DLD1 (cell line): Measurements from ENCODE around the gene SLC22A4.

Source experiments
- in situ Hi-C: cut with HindIII; loops from 2 replicates; pipeline ENCODE4 v1.10.0; 2017; ENCODE audit warnings: low sequenced_read_pairs

SLC22A4 gene

GRCh38 chr5:132273631-132274030 lies 20.6 kb upstream of the SLC22A4 start:
- in situ Hi-C loops, result no loop called here

DNA sequence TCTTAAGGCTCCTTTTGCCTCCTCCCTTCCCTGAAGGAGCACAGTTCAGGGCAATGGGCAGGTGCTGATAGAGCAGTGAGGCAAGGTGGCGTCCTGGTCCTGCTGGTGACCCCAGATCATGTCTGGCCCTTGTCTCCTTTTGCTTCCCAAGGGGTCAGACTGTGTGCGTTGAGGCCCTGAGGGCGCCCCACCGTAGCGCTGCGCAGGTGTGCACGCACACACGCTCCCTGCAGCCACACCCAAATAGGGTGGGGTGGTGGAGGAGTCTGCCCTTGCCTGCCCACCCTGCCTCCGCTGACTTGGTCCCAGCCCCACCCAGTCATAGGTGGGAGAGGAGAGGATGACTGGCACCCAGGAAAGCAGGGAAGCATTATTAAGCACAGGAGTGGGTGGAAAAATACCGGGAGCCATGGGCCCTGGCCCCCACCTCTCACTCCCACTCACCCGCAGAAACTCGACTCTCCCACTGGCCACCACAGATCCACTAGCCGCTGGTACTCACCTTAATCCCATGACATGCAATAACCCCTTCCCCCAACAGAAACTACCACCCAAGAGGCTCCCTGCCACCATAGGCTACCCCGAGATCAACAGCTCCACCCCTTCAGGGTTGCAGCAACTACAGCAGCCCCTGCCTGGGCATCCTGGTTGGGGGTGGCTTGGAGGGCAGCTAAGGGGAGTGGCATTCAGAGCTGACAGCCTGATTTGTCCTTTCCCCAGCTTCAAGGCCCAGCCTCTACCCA lies 20.0 kb upstream of the SLC22A4 start:
- in situ Hi-C loops, result no loop called here

DNA sequence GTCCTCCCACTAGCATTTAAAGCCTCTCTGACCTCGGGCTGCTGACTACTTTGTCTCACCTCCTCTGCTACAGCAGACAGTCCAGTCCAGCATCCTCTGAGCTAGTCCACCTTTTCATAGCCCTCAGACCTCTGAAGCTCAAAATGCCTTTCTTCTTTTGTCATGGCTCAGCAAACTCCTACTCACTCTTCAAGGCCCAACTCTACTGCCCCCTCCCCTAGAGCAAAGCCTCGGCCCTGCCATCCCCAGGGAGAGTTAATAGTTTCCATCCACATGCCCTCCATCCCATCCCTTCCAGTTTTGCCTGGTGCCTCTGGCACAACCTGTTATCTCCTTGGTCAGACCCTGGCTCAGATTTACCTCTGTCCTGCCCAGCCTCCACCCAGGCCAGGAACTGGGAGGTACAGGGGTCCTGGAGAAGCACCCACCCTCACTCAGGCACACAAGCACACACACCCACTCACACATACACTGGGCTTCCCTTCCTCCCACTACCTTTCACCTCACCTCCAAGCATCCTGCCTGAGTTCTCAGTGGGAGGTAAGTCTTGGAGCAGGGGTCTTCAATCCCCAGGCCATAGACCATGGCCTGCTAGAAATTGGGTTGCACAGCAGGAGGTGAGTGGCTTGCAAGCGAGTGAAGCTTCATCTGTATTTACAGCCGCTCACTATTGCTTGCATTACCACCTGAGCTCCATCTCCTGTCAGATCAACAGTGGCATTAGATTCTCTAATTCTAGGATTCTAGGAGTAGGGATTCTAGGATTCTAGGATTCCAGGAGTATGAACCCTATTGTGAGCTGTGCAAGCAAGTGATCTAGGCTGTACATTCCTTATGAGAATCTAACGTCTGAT lies 18.6 kb upstream of the SLC22A4 start:
- in situ Hi-C loops, result no loop called here

GRCh38 chr5:132277256-132277655 lies 16.9 kb upstream of the SLC22A4 start:
- in situ Hi-C loops, result no loop called here

- in situ Hi-C loops, result no loop called here
Measured at GRCh38 chr5:132277971-132278853, 16.0 kb upstream of the SLC22A4 start.

GRCh38 chr5:132279801-132280200 lies 14.4 kb upstream of the SLC22A4 start:
- in situ Hi-C loops, result no loop called here

DNA sequence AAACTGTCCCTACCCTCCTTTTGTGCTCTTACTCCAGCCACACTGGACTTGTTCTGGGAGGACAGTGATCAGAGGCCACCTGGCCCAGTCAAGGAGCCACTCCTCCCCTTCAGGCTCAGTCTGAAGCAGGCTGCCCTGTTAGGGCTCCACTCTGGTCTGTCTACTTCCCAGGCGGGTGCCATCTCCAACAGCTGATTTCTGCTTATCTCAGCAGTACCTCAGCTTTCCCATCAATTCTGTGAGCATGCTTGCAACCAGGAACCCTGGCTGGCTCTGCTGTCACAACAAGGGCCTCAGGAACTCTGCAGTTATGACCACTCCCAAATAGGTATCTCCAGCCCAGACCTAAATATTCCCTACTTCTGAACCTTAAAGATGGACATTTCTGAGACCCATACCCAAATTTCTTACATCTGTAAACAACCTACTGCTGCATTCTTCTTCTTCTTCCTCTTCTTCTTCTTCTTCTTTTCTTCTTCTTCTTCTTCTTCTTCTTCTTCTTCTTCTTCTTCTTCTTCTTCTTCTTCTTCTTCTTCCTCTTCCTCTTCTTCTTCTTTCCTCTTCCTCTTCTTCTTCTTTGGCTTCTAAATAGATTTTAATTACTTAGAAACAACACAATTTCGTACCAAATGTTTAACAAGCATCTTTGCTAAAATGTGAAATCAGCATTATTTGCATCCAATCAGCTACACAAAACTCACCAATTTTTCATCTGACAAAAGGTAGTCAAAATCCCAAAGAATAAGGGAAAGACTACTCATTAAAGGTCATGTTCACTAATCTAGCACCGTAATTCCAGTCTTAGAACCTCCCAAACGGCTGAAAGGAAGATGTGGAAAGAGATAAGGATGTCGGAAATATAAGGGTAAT lies 13.6 kb upstream of the SLC22A4 start:
- in situ Hi-C loops, result no loop called here

DNA sequence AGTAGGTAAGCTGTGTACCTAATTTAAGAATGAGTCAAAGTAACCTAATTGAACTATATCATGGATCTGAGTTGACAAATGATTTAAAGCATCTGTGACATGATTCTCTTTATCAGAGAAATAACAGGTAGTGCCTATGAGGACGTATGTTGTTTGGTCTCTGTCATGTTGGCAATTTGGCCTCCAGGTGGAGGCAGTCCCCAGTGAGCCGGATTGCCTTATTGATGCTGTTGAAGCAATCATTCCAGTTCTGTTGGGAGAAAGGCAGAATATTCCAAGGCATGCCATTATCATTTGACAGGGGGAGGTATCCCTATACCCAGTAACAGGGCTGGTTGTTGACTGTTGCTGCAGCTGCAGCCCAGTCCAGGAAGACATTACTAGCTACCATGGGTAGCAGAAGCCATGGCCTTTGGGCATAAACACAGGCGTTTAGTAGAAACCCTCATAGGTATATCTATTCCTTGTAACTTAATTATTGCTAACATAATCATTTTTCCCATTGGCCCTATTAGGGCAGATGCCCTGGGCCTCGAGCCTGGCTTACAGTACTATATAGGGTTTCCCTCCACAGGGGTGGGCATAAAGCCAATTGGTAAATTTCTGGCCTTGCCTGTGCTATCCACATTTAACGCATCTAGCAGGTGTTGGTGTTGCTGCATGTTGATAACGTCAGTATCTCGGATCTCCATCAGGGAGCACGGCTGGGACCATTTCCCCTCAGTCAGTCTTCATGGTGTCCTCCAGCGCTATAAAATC lies 12.2 kb upstream of the SLC22A4 start:
- in situ Hi-C loops, result no loop called here

- in situ Hi-C loops, result no loop called here
Measured at GRCh38 chr5:132283423-132284043, 10.7 kb upstream of the SLC22A4 start.

DNA sequence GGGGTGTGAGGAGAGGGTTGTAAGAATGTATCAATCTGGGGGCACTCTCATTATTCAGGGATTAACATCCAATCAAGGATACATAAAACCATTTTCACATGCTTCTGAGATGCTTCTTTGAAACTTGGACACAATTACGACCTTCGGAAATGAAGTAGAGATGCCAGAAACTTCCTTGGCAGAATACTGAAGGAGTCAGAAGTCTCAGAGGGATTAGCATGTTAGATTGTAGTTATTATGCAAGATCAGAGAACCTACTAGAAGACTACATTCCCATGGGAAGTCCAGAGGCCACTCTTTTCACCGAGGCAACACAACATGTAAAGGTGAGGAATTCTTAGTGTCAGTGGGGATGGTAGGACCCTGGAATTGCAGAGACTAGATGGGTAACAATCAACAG lies 5.1 kb upstream of the SLC22A4 start:
- in situ Hi-C loops, result no loop called here

DNA sequence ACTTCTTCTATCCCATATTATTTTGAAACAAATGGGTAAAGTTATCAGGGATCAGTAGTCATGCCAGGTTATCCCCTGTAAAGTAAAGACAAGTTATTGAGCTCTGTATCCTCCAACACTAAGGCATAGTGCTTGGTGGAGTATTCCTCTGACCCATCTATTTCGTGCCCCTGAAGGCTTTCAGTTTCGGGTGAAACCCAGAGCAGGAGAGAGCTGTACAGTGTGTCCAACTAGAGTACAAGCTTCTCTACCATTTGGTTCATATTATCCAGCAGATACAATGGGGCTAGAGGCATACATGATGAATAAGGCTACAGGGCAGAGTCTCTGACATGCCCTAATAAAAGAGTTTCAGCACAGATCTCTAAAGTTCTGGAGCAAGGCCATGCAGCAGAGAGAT lies 3.2 kb upstream of the SLC22A4 start:
- in situ Hi-C loops, result no loop called here

DNA sequence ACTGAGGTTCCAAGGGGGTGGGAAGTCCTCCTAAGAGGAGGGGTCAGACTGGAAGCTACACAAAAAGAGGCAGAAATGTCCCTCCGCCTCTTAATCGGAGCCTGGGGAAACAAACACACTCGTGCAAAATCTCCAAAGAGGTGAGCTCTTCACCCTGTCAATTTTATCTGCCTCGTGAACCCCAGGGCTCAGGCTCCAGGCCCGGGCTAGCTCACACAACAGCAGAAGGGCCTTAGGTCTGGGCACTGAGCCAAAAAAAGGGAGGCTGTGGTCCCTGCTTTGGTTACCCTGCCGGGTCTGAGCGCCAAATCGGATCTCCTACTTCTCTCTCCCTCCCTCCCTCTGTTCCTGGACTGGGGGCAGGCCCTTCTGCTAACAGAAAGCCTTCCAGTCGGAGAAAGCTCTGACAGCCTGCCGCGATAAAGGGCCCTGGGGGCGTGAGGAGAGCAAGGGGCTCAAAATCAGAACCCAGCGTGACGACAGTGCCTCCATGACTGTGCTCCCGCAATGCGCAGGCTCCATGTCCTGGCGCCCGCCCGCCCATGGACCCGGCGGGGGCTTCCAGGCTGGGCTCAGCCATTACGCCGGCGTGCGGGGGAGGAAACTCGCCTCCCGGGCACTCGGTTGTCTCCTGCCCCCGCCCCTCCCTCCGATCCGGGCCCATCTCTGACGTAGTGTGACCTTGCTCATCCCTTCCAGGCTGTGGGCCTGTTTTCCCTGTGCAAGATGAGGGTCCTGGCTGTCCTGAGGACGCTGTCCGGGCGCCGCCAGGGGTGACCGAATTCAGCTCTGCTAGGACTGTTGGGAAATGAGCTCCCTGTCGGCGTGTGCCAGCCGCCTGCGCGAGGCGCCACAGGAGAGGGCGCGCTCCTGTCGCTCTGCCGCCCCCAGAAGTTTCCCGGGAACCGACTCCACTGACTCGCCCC lies 865 bp upstream of the SLC22A4 start:
- in situ Hi-C loops, result no loop called here

GRCh38 chr5:132294728-132295504 lies 722 bp downstream of the SLC22A4 start:
- in situ Hi-C loops, result no loop called here

DNA sequence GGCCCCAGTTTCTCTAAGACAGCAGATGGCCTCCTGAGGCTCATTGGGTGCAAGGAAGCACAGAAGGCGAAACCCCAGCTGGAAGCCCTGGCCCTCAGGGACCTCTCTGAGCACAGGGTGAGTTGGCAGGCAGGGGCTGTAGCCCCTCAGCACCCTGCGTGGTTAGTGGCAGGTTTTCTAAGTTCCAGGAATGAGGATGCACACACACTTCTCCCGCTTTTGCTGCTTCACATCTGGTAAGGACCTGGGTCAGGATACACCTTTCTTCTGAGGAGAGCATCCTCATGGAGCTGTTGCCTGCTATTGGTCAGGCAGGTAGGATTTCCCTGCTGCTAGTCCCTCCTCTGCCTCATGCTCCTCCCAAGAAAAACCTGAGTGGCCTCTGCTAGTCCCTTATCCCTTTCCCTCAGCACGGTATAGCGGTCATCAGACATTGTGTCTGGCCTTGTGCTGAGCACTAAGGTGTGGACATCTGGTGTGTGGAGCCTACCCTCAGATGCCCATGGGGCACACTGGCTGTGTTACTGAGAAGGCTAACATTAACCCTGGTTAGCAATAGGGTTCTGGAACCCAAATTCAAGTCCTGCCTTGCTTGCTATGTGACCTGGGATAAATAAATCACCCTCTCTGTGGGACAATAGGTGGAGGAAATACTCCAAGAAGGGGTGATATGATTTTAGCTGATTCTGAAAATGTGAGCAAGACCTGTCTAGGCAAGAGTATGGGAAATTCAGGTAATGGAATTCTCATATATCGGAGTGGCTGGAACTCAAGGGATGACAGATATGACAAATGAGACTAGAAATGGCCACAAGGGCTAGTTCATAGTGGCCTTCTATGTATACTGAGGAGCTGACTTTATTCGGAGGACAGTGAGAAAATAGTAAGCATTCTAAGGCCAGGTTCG lies 1.6 kb downstream of the SLC22A4 start:
- in situ Hi-C loops, result no loop called here

DNA sequence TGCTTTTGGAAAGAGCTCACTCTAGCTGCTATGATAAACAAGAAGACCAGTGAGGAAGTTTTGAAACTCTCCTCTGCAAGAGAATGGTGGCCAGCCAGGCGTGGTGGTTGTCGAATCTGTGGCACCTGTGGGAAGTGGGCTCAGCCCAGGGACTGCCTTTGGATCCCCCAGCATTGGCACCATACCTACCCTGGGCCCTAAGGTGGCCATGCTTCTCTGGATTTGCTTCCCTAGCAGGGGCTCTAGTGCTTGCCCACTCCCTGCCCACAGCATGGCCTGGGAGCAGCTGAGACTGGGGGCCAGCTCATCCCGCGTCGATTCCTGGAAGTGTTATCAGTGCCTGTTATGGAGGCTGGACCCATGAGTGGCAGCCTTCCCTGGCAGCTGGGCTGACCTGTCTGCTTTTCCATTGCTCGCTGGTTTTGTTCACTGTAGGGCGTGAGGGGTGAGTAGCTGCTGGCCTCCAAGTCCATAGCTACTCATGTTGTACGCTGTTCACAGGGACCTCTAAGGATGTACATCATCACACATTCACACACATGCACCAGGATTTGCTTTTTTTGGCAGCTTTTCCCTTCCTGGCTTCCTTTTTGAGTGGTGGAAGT lies 2.3 kb downstream of the SLC22A4 start:
- in situ Hi-C loops, result no loop called here
